ENCODE measurements around the gene HAUS5.

DNA sequence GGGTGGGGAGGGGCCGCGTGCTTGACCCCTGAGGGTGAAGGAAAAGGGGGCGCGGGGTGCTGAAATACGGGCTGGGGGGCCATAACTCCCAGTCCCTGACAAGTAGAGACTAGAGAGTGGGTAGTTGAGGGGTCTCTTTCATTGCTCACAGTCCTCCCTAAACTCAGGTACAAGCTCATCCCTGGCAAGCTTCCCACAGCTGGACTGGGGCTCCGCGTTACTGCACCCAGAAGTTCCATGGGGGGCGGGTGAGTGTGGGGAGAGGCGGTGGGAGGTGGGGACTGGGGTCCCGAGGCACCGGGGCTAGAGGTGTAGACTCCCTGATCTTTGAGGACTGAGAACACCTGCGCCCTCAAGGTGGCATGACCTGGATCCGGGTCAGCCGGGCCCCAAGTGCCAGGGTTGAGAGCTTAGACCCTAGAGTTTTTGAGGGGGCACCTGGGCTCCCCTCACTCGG is 30.3 kb downstream of the HAUS5 start:
- no peak for TF ChIP-seq EZH2phosphoT487 (IDR thresholded peaks at IDR 0.05; ENCODE audit: borderline replicate concordance, low read length)
- TF ChIP-seq, protein P1, sequence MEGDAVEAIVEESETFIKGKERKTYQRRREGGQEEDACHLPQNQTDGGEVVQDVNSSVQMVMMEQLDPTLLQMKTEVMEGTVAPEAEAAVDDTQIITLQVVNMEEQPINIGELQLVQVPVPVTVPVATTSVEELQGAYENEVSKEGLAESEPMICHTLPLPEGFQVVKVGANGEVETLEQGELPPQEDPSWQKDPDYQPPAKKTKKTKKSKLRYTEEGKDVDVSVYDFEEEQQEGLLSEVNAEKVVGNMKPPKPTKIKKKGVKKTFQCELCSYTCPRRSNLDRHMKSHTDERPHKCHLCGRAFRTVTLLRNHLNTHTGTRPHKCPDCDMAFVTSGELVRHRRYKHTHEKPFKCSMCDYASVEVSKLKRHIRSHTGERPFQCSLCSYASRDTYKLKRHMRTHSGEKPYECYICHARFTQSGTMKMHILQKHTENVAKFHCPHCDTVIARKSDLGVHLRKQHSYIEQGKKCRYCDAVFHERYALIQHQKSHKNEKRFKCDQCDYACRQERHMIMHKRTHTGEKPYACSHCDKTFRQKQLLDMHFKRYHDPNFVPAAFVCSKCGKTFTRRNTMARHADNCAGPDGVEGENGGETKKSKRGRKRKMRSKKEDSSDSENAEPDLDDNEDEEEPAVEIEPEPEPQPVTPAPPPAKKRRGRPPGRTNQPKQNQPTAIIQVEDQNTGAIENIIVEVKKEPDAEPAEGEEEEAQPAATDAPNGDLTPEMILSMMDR (conservative IDR thresholded peaks at IDR 0.05; ENCODE audit: low read depth, low read length), result no peak

Data from PC-3 (cell line).